IMR-90 (cell line): ENCODE data around the gene ATG101. TPM values are rescaled to one million over a fixed set of nuclear protein-coding genes. Genes with fewer than 3 reads are reported as not detected.

Experiments used
- ATAC-seq: fragments of 200-7000 bp; cut with Tn5 transposase; 2 replicates; pipeline ENCODE4 v1.9.1; 2020; ENCODE audit warnings: low read depth, mild to moderate bottlenecking, moderate library complexity
- BruUV-seq: library from RNA; stranded (reverse); fragments of 400-500 nt; replicated peaks from 2 replicates; lab custom pipeline; 2021; lab: Mats Ljungman, UMichigan
- CTCF ChIA-PET: fragments of 300-600 bp; formaldehyde crosslinking; extraction: SDS; loops from one replicate; lab custom pipeline; 2021; ENCODE audit warnings: antibody characterized with exemption; lab: Yijun Ruan, JAX
- POLR2A ChIA-PET: fragments of 300-600 bp; sonication (Branson Sonifier 250); formaldehyde crosslinking; loops from one replicate; lab custom pipeline; 2022; ENCODE audit warnings: antibody characterized with exemption; ENCODE audit not compliant: unreplicated experiment; lab: Charles Lee
- DNase-seq: peaks from one replicate; pipeline ENCODE4 v3.0.0; 2013
- H2AFZ ChIP-seq: replicated peaks from 2 replicates; pipeline ENCODE3; 2013; ENCODE audit warnings: low read length, mild to moderate bottlenecking; ENCODE audit not compliant: poor library complexity
- H2AK5ac ChIP-seq: 2 replicates; pipeline ENCODE4 v1.6.1; 2013; ENCODE audit warnings: low read depth, low read length, inconsistent platforms
- H2AK9ac ChIP-seq: replicated peaks from 2 replicates; pipeline ENCODE3; 2013; ENCODE audit warnings: mild to moderate bottlenecking, low read depth, low read length, moderate library complexity; ENCODE audit not compliant: poor library complexity
- H2BK120ac ChIP-seq: 2 replicates; pipeline ENCODE4 v1.6.1; 2013; ENCODE audit warnings: low read depth, low read length, inconsistent platforms
- H2BK15ac ChIP-seq: 3 replicates; pipeline ENCODE4 v1.6.1; 2013; ENCODE audit warnings: low read depth, low read length, inconsistent platforms
- H2BK20ac ChIP-seq: 2 replicates; pipeline ENCODE4 v1.6.1; 2013; ENCODE audit warnings: low read depth, mild to moderate bottlenecking, inconsistent platforms, low read length, moderate library complexity
- H2BK5ac ChIP-seq: 2 replicates; pipeline ENCODE4 v1.6.1; 2013; ENCODE audit warnings: mild to moderate bottlenecking, low read depth, low read length, inconsistent platforms; ENCODE audit not compliant: poor library complexity, severe bottlenecking
- H3K14ac ChIP-seq: replicated peaks from 2 replicates; pipeline ENCODE4 v1.6.1; 2013; ENCODE audit warnings: low read depth, low read length, inconsistent platforms
- H3K18ac ChIP-seq: 2 replicates; pipeline ENCODE4 v1.6.1; 2013; ENCODE audit warnings: low read depth, low read length, control low read depth
- H3K23ac ChIP-seq: 2 replicates; pipeline ENCODE4 v1.6.1; 2013; ENCODE audit warnings: low read depth, low read length, inconsistent platforms
- H3K27ac ChIP-seq: 2 replicates; pipeline ENCODE4 v1.5.1; 2013; ENCODE audit warnings: mild to moderate bottlenecking, control low read depth, low read length; ENCODE audit not compliant: insufficient read depth
- H3K27me3 ChIP-seq: 2 replicates; pipeline ENCODE4 v1.6.1; 2013; ENCODE audit warnings: low read length; ENCODE audit not compliant: control insufficient read depth, insufficient read depth
- H3K36me3 ChIP-seq: 2 replicates; pipeline ENCODE4 v1.6.1; 2013; ENCODE audit warnings: low read length, mixed read lengths; ENCODE audit not compliant: control insufficient read depth, insufficient read depth
- H3K4ac ChIP-seq: 2 replicates; pipeline ENCODE4 v1.6.1; 2013; ENCODE audit warnings: low read depth, low read length, inconsistent platforms
- H3K4me1 ChIP-seq: 2 replicates; pipeline ENCODE4 v1.6.1; 2013; ENCODE audit warnings: low read length, mixed read lengths; ENCODE audit not compliant: control insufficient read depth, insufficient read depth
- H3K4me2 ChIP-seq: 2 replicates; pipeline ENCODE4 v1.6.1; 2013; ENCODE audit warnings: low read depth, mild to moderate bottlenecking, control low read depth, low read length, moderate library complexity
- H3K4me3 ChIP-seq: 2 replicates; pipeline ENCODE4 v1.5.1; 2013; ENCODE audit warnings: low read depth, mild to moderate bottlenecking, control low read depth, low read length, moderate library complexity; ENCODE audit not compliant: insufficient read depth
- H3K56ac ChIP-seq: 2 replicates; pipeline ENCODE4 v1.6.1; 2013; ENCODE audit warnings: low read length, inconsistent platforms; ENCODE audit not compliant: insufficient read depth; ENCODE audit errors: extremely low read depth
- H3K79me1 ChIP-seq, 2 experiments: 2 replicates each; pipeline ENCODE4 v1.6.1; 2013; ENCODE audit warnings: low read length in 2 of 2, inconsistent platforms in 1 of 2, low read depth in 1 of 2
- H3K9ac ChIP-seq: 2 replicates; pipeline ENCODE4 v1.6.1; 2013; ENCODE audit warnings: low read depth, low read length, control low read depth
- H3K9me1 ChIP-seq: 2 replicates; pipeline ENCODE4 v1.6.1; 2013; ENCODE audit warnings: low read length, inconsistent platforms; ENCODE audit not compliant: insufficient read depth
- H3K9me3 ChIP-seq: 2 replicates; pipeline ENCODE4 v1.6.1; 2013; ENCODE audit warnings: low read length; ENCODE audit not compliant: control insufficient read depth, insufficient read depth
- H4K20me1 ChIP-seq: 2 replicates; pipeline ENCODE4 v1.6.1; 2013; ENCODE audit warnings: low read length, inconsistent platforms; ENCODE audit not compliant: insufficient read depth
- H4K5ac ChIP-seq: 2 replicates; pipeline ENCODE4 v1.6.1; 2013; ENCODE audit warnings: mild to moderate bottlenecking, low read depth, low read length, control low read depth
- H4K8ac ChIP-seq, 2 experiments: 2 replicates each; pipeline ENCODE4 v1.6.1; 2013; ENCODE audit warnings: low read depth in 2 of 2, low read length in 2 of 2, control low read depth in 1 of 2, inconsistent platforms in 1 of 2
- H4K91ac ChIP-seq: 2 replicates; pipeline ENCODE4 v1.6.1; 2013; ENCODE audit warnings: low read depth, low read length, inconsistent platforms; ENCODE audit not compliant: insufficient read depth
- CHD1 ChIP-seq: IDR thresholded peaks from 2 replicates; pipeline ENCODE4 v1.6.1; 2012; ENCODE audit warnings: low read depth, low read length, improper control_type of control experiment
- MXI1 ChIP-seq: IDR thresholded peaks from 2 replicates; pipeline ENCODE4 v1.6.1; 2012; ENCODE audit warnings: low read depth, mild to moderate bottlenecking, low read length, moderate library complexity, borderline replicate concordance
- NFE2L2 ChIP-seq: fragments of 150-350 bp; IDR thresholded peaks from 2 replicates; pipeline ENCODE4 v1.6.1; 2016; ENCODE audit warnings: low read depth, mild to moderate bottlenecking, low read length
- WGBS, 2 experiments: methylation state at CpG; one replicate each; pipeline versions ENCODE4 v1.1.5 to v1.1.7; 2013; ENCODE audit warnings: missing lambda C conversion rate in 2 of 2; ENCODE audit not compliant: insufficient read length in 1 of 2; ENCODE audit errors: extremely low coverage in 2 of 2; 5-methylcytosine and 5-hydroxymethylcytosine counted together
- dilution Hi-C: fragments of 300-500 bp; cut with HindIII; formaldehyde crosslinking; loops from one replicate; pipeline ENCODE4 v1.14.3; 2018; ENCODE audit warnings: low sequenced_read_pairs; ENCODE audit not compliant: unreplicated experiment
- in situ Hi-C: fragments of 300-500 bp; cut with MboI; formaldehyde crosslinking; loops from 3 replicates; pipeline ENCODE4 v1.14.3; 2019; ENCODE audit warnings: low sequenced_read_pairs, inconsistent platforms, mixed read lengths
- intact Hi-C: fragments of 100-400 bp; cut with micrococcal nuclease; formaldehyde crosslinking; loops from 2 replicates; pipeline ENCODE4 v1.10.0; 2022
- polyA plus RNA-seq, 3 experiments: library from polyadenylated mRNA; depleted of rRNA; stranded (reverse); fragments of >200 nt; gene quantifications; 2 replicates each; pipeline ENCODE4 v1.2.3, GENCODE V29; 2012; ENCODE audit warnings: low replicate concordance in 1 of 3
- total RNA-seq: library from RNA; depleted of rRNA; stranded (reverse); fragments of >200 nt; gene quantifications from 2 replicates; pipeline ENCODE4 v1.2.3, GENCODE V29; 2012

The ATG101 gene
- total and polyA plus RNA-seq, 2 of the 4 experiments (the other 2 are of a cell fraction), result 93.9 to 167 TPM

GRCh38 chr12:52083638-52083996, 13.8 kb downstream of the ATG101 start:
- POLR2A ChIA-PET, result no interaction called here
- dilution Hi-C loops, result no loop called here
- no peak overlapping the region for H4K5ac ChIP-seq

More at GRCh38 chr12:52083638-52083996, 13.8 kb downstream of the ATG101 start:
- no peak overlapping the region for H3K4me2 ChIP-seq
- TF ChIP-seq MXI1, result no peak
- TF ChIP-seq CHD1, result no peak
- no peak for TF ChIP-seq NFE2L2
- no peak overlapping the region for H3K4ac ChIP-seq
- H2BK5ac ChIP-seq, result no peak overlapping the region
- no peak overlapping the region for H3K23ac ChIP-seq
- H2AK5ac ChIP-seq, result no peak overlapping the region
- no peak overlapping the region for H2BK15ac ChIP-seq
- H4K8ac ChIP-seq, result no peak overlapping the region
- no peaks in the 10 kb centered on the region for H3K9me3 ChIP-seq
- H3K4me1 ChIP-seq, result peaks cover 30% of the 10 kb centered on the region
- no peak overlapping the region for H3K9ac ChIP-seq
- H2AFZ ChIP-seq, result peak overlapping the region; percentile 87
- H3K14ac ChIP-seq, result no peak overlapping the region
- H3K27me3 ChIP-seq, result no peaks in the 10 kb centered on the region; the same call in 1 of the 2 replicates
- no peak overlapping the region for H3K18ac ChIP-seq
- WGBS, 2 experiments, result no CpG with 5 or more reads among the region's 2 CpGs
- in situ Hi-C loops, result loop anchor here (5.0 kb wide), 1 partner anchor 56 kb away; no protein-coding TSS in a partner anchor
- no peak for ATAC-seq
- H3K56ac ChIP-seq, result no peak overlapping the region
- H2BK120ac ChIP-seq, result no peak overlapping the region
- no peak for DNase-seq
- peaks cover 5% of the 10 kb centered on the region for H3K36me3 ChIP-seq
- BruUV-seq, result no TSS peak
- H2BK20ac ChIP-seq, result no peak overlapping the region
- no peak overlapping the region for H3K27ac ChIP-seq
- H4K20me1 ChIP-seq, result peaks cover 21% of the 10 kb centered on the region
- no peaks in the 10 kb centered on the region for H3K9me1 ChIP-seq
- CTCF ChIA-PET, result interaction anchor here (4.2 kb wide), 1 partner anchor 58 kb away, joined by 55 read pairs; no protein-coding TSS in a partner anchor
- intact Hi-C loops, result loop anchor here (1.0 to 2.0 kb wide), 2 partner anchors 51 to 58 kb away; no protein-coding TSS in a partner anchor
- peak overlapping the region; percentile 74 for H2AK9ac ChIP-seq
- H3K4me3 ChIP-seq, result no peak overlapping the region
- H4K91ac ChIP-seq, result no peak overlapping the region
- peaks cover 3 to 24% of the 10 kb centered on the region in 2 experiments for H3K79me1 ChIP-seq
